Cerebellar nuclear complex (tissue), 1 donor: Measurements from ENCODE around the gene CDC20.

Experiments used
- DNase-seq, 2 experiments: peaks; one replicate each; lab custom pipeline; 2025; lab: John Stamatoyannopoulos, UW

CDC20 gene

GRCh38 chr1:43358746-43359693 is at the start of gene CDC20:
TSS of gene CDC20 (plus strand) at chr1:43358981. CDS start at chr1:43359216, 235 bp downstream.
- peak; percentile 62 to 85 for DNase-seq

GRCh38 chr1:43309405-43310025 is 49.3 kb upstream of the CDC20 start:
- DNase-seq, result no peak

GRCh38 chr1:43311521-43311920 is 47.3 kb upstream of the CDC20 start:
- no peak for DNase-seq

GRCh38 chr1:43312212-43312623 is 46.6 kb upstream of the CDC20 start:
- no peak for DNase-seq

GRCh38 chr1:43312663-43313515 is 45.9 kb upstream of the CDC20 start:
- DNase-seq, result no peak

- no peak for DNase-seq
These were observed 45.0 kb upstream of the CDC20 start for GRCh38 chr1:43313771-43314170.

- no peak for DNase-seq
These were observed 44.5 kb upstream of the CDC20 start for GRCh38 chr1:43314233-43314632.

- no peak for DNase-seq
These were observed 43.3 kb upstream of the CDC20 start for GRCh38 chr1:43315481-43315880.

GRCh38 chr1:43315963-43316737 is 42.6 kb upstream of the CDC20 start:
- no peak for DNase-seq

GRCh38 chr1:43316738-43317520 is 41.9 kb upstream of the CDC20 start:
- no peak for DNase-seq

- peak in 1 of 2 experiments; percentile 25 for DNase-seq
These were observed 40.8 kb upstream of the CDC20 start for GRCh38 chr1:43317817-43318471.

- no peak for DNase-seq
These were observed 40.0 kb upstream of the CDC20 start for GRCh38 chr1:43318831-43319230.

- DNase-seq, result no peak
These were observed 39.5 kb upstream of the CDC20 start for GRCh38 chr1:43319288-43319687.

- DNase-seq, result no peak
These were observed 39.0 kb upstream of the CDC20 start for GRCh38 chr1:43319766-43320165.

- DNase-seq, result no peak
These were observed 37.4 kb upstream of the CDC20 start for GRCh38 chr1:43321331-43321891.

GRCh38 chr1:43322506-43322905 is 36.3 kb upstream of the CDC20 start:
- no peak for DNase-seq

- DNase-seq, result no peak
These were observed 34.0 kb upstream of the CDC20 start for GRCh38 chr1:43324810-43325209.

GRCh38 chr1:43325381-43325780 is 33.4 kb upstream of the CDC20 start:
- no peak for DNase-seq

GRCh38 chr1:43327549-43328292 is 31.1 kb upstream of the CDC20 start:
- no peak for DNase-seq
